Activated effector memory CD4-positive, alpha-beta T cell treated with anti-CD3 and anti-CD28 coated beads, Interleukin-2, amount 50 U/mL, for 16 hours (primary cell): ENCODE measurements around the gene PLEKHO2.

Experiments used
- DNase-seq: peaks from one replicate; pipeline ENCODE4 v3.0.0-alpha.2; 2020

PLEKHO2 gene

GRCh38 chr15:64828985-64829384, 12.7 kb upstream of the PLEKHO2 start:
- DNase-seq, result no peak

DNA sequence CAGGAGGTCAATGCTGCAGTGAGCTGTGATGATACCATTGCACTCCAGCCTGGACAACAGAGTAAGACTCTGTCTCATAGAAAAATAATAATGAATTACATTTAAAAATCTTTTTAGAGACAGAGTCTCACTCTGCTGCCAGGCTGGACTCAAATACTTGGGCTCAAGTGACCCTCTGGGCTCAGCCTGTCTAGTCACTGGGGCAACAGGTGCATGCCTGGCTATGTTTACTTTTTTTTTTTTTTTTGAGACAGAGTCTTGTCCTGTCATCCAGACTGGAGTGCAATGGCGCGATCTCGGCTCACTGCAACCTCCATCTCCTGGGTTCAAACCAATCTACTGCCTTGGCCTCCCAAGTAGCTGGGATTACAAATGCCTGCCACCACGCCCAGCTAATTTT, 8.0 kb upstream of the PLEKHO2 start:
- no peak for DNase-seq

- DNase-seq, result no peak
Observed at GRCh38 chr15:64836023-64836536, 5.6 kb upstream of the PLEKHO2 start.

- DNase-seq, result no peak
Observed at GRCh38 chr15:64837502-64837901, 4.2 kb upstream of the PLEKHO2 start.

GRCh38 chr15:64841060-64841343, 713 bp upstream of the PLEKHO2 start:
- DNase-seq, result no peak

GRCh38 chr15:64842096-64842939, 603 bp downstream of the PLEKHO2 start:
- peak; percentile 69 for DNase-seq

GRCh38 chr15:64842986-64843561, 1.4 kb downstream of the PLEKHO2 start:
- no peak for DNase-seq

GRCh38 chr15:64843991-64844390, 2.3 kb downstream of the PLEKHO2 start:
- DNase-seq, result no peak

DNA sequence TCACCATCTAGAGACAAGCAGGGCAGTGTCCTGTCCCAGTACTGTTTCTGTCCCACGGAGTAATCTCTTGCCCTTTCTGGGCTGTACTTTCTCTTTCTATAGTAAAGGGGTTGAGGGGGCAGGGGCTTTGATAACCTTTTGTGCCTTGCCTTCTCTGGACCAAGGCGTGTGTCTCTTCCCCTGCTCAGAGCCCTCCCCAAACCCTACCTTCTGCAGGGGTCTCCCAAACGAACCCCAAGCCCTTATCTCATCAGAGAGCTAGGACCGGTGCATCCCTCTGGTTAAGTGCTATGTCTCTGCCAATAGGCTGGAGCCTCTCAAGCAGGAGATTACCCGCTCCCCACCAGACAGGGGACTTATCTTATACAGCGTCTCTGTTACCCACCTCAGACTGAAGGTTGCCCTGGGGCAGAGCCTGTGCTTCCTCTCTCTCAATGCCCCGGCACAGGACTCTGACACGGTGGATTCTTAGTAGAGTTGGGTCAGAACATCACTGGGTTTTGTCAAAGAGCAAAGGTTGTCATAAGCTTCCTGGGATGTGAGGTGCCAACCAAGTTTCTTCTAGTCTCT, 2.9 kb downstream of the PLEKHO2 start:
- no peak for DNase-seq

GRCh38 chr15:64845183-64845611, 3.5 kb downstream of the PLEKHO2 start:
- no peak for DNase-seq

GRCh38 chr15:64845831-64846595, 4.3 kb downstream of the PLEKHO2 start:
- no peak for DNase-seq

DNA sequence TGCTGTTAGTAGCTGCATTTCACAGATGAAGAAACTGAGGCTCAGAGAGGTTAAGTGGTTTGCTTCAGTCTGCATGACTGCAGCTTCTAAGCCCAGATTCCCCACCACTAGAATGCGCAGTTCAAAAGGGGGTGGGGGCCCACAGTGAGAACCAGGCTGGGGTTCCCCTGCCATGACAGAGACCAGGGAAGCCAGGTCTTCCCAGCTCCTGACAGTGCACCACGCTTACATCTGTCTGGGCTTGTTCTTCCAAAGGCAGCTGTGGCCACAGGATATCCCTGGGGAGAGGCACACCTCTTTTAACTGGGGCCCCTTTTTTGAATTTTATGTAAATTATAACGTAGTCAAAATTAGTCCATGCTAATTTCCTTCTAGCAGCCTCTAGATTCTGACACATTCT, 5.3 kb downstream of the PLEKHO2 start:
- DNase-seq, result no peak

DNA sequence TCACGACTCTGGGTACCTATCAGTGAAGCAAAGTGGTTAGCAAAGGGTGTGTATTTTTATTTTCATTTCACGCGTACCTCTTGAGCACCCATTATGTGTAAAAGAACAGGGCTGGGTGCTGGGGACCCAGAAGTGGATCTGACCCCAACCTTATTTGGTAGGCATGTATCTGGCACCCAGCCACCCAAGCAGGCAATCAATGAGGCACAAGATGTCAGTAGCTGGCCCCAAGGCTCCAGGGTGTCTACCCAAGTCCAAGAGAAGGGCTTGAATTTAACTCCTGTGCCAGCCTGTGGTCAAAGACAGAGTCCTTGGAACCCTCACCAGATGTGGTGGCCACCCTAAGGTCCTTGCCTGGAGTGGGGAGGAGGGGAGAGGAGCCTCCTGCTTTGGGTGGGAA, 5.7 kb downstream of the PLEKHO2 start:
- no peak for DNase-seq

GRCh38 chr15:64847876-64848716, 6.4 kb downstream of the PLEKHO2 start:
- DNase-seq, result no peak

- DNase-seq, result no peak
Observed at GRCh38 chr15:64850778-64851502, 9.2 kb downstream of the PLEKHO2 start.

GRCh38 chr15:64851503-64851840, 9.8 kb downstream of the PLEKHO2 start:
- DNase-seq, result no peak

DNA sequence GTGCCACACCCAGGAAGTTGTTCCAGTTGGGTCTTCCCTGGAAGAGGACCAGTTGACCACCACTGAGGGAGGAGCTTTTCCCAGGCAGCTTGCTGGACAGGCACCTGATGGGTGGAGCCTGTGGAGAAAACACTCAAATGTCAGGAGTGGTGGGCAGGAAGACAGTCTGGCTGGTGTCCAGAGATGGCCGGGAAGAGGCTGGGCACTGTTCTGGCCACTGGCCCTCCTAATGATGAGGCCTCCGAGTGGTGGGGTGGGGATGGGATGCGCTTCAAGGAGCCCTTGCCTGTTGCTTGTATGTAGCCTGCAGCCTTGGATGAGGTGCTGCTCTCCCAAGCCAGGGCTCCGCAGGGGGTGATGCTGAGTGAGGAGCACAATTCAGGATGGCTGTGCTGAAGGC, 12.3 kb downstream of the PLEKHO2 start:
- no peak for DNase-seq

- no peak for DNase-seq
Observed at GRCh38 chr15:64854526-64854925, 12.8 kb downstream of the PLEKHO2 start.

- DNase-seq, result no peak
Observed at GRCh38 chr15:64855205-64855975, 13.7 kb downstream of the PLEKHO2 start.

- DNase-seq, result no peak
Observed at GRCh38 chr15:64856429-64857145, 14.9 kb downstream of the PLEKHO2 start.
